Fibroblast of the aortic adventitia (primary cell): Measurements from ENCODE around the gene TFEC. TPM values are rescaled to one million over a fixed set of nuclear protein-coding genes. Genes with fewer than 3 reads are reported as not detected.
A peak's percentile ranks its signal among the peaks of the same experiment; 100 is the strongest.
"Not testable (repeated sequence)": the region's sequence is repeated elsewhere in the genome, so short reads cannot be mapped to it uniquely, and the experiment has no call there.

Experiments
- DNase-seq: peaks from one replicate; pipeline ENCODE4 v3.0.0-alpha.2; 2010; ENCODE audit warnings: low read depth
- H3K4me3 ChIP-seq: 2 replicates; pipeline ENCODE4 v1.5.1; 2011; ENCODE audit warnings: low read depth, mild to moderate bottlenecking, control low read depth, low read length, moderate library complexity
- total RNA-seq: library from RNA; depleted of rRNA; stranded (reverse); fragments of >200 nt; gene quantifications from 2 replicates; pipeline ENCODE4 v1.2.3, GENCODE V29; 2012; ENCODE audit warnings: low replicate concordance
- TF ChIP-seq, protein P1 (sequence below): IDR thresholded peaks from 2 replicates; pipeline ENCODE4 v1.5.1; 2011; ENCODE audit warnings: mild to moderate bottlenecking, low read length, control low read depth, inconsistent platforms; ENCODE audit not compliant: insufficient read depth

TFEC gene
- total RNA-seq, 1 donor = 0.36 TPM

DNA sequence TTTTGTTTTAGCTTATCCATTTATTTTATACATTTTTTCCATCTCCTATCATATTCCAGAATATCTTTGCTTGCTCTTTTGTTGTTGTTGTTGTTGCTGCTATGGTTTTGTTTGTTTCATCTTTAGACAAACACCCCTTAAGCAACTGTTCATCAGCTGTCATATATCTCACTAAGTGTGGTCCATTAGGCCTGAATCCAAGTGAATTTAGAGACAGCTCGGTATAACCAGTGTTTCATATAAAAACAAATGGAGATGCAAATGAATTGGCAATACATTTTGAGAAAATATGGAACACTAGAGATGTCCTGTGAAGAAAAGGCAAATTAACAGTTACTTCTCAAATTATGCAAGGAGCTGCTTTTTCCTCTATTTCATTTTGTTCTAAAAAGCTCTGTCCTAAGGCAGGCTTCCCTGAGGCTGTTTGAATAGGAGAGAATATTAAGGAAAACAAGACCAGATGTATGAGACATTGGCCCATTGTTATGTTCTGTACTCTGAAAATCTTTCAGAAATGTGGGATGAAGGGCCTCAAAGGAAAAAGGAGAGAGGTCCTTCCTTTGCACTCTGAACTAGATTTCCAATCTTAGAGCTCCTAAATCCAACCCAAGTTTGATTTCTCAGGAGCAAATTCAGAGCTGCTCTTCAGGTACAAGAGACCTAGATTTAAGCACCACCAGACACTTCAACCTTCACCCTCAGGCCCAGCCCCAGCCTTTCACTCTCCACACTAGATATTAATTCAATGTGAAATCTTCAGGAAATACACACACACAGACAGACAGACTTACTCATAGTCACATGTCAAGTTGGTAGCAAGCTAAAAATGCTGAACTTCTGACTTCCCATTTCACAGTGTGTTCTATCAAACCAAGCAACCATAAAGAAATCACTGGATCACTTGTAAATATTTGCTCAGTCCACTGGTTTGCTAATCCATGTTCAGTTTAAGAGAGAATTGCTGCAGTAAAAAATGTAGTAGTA, 5.4 kb downstream of the TFEC start:
- H3K4me3 ChIP-seq = no peak overlapping the region
- peak; percentile 56 for DNase-seq
- TF ChIP-seq, protein P1, sequence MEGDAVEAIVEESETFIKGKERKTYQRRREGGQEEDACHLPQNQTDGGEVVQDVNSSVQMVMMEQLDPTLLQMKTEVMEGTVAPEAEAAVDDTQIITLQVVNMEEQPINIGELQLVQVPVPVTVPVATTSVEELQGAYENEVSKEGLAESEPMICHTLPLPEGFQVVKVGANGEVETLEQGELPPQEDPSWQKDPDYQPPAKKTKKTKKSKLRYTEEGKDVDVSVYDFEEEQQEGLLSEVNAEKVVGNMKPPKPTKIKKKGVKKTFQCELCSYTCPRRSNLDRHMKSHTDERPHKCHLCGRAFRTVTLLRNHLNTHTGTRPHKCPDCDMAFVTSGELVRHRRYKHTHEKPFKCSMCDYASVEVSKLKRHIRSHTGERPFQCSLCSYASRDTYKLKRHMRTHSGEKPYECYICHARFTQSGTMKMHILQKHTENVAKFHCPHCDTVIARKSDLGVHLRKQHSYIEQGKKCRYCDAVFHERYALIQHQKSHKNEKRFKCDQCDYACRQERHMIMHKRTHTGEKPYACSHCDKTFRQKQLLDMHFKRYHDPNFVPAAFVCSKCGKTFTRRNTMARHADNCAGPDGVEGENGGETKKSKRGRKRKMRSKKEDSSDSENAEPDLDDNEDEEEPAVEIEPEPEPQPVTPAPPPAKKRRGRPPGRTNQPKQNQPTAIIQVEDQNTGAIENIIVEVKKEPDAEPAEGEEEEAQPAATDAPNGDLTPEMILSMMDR = no peak

DNA sequence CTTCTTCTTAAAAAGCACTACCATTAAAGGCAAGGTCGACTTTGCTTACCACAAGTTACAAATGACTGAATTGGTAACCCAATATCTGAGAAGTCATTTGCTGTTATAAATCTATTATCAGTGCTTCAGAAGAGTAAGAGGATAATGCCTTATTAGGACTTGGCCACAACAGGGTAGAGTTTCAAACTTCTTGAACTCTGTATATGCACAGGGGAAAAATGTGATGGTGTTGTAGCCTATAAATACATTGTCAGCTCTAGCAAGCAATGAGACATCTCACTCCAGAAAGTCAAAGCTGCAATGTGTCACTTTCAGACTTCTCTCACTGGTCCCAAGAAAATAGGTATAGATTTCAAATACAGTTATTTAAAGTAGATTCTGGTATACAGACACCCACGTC, 9.3 kb downstream of the TFEC start:
- H3K4me3 ChIP-seq = no peak overlapping the region
- TF ChIP-seq, protein P1 = no peak
- no peak for DNase-seq

DNA sequence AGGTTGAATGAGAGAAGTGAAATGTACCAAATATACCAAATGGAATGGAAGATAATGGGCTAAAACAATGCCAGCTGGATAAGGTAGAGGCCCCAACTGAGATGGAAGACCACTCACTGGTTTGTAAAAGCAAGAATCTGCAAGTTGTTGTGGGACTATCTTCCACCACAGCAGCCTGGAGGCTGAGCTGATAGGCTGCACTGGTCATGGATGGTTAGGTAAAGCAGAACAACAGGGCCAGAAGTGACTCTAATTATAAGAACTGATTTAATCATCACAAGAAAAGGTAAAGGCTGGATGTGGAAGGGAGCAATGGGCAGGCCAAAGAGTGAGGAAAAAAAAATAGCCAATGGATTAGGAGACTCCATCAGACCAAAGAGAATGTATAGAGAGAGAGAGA, 11.8 kb downstream of the TFEC start:
- DNase-seq = no peak
- no peak overlapping the region for H3K4me3 ChIP-seq
- TF ChIP-seq, protein P1 = no peak

DNA sequence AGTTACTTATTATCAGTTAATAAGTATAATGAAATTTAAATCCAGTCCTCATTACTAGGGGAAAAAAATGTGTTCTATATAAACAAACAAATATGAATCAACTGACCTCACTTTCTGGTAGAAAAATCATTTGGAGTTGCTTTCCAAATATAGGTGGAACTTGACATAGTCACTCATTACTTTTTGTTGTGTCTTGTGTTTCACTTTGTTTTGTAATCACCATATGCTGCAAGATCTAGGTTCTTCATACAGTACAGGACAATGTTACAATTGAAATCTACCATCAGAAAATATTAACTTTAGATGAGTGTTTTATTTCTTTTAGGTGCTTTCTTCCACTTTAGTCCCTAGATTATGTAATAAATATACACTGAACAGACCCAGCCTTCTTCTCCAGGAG, 16.9 kb downstream of the TFEC start:
- TF ChIP-seq, protein P1 = no peak
- no peak for DNase-seq
- no peak overlapping the region for H3K4me3 ChIP-seq

DNA sequence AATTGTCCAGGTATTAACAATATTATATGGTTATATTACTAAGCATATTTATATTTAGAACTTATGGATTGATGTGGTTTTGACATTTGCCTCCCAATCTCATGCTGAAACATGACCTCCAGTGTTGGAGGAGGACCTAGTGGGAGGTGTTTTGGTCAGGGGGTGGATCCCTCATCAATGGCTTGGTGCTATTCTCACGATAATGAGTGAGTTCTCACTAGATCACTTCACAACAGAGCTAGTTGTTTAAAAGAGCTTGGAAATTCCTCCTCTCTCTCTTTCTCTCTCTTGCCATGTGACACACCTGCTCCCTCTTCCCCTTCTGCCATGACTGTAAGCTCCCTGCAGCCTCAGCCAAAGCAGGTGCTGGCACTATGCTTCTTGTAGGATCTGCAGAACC, 19.0 kb downstream of the TFEC start:
- TF ChIP-seq, protein P1 = no peak
- H3K4me3 ChIP-seq = no peak overlapping the region
- DNase-seq = no peak

DNA sequence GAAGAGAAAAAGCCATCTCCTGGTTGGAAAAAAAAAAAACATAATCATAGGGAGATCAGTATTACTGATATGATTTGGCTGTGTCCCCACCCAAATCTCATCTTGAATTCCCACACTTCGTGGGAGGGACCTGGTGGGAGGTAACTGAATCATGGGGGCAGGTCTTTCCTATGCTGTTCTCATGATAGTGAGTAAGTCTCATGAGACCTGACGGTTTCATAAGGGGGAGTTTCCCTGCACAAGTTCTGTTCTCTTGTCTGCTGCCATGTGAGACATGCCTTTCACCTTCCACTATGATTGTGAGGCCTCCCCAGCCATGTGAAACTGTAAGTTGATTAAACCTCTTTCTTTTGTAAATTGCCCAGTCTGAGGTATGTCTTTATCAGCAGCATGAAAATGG, 25.8 kb downstream of the TFEC start:
- not testable (repeated sequence) for H3K4me3 ChIP-seq, DNase-seq

DNA sequence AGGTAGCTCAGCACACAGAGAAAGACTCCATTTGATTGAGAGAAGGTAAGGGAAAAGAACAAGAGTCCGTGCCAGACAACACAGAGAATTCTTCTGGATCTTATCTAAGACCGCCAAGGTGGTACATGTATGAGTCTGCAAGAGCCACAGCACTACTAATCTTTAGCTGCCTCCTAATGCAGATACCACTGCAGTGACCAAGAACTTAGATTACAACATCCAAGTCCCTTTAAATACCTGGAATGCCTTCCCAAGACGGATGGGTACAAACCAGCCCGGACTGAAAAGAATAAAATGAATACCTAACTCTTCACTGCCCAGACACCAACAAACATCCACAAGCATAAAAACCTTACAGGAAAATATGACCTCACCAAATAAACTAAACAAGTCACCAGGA, 33.3 kb downstream of the TFEC start:
- TF ChIP-seq, protein P1 = no peak
- peak; percentile 1 for DNase-seq
- no peak overlapping the region for H3K4me3 ChIP-seq
